ENCODE results near the gene ANKRD37. TPM values are rescaled to one million over a fixed set of nuclear protein-coding genes. Genes with fewer than 3 reads are reported as not detected.
A peak's percentile ranks its signal among the peaks of the same experiment; 100 is the strongest.

The ANKRD37 gene
- total and polyA plus RNA-seq, 4 experiments from 2014 or later, result 5.9 to 10.2 (median 8.0) TPM

GRCh38 chr4:185399466-185399865 lies 2.8 kb downstream of the ANKRD37 start:
- no peaks in the 10 kb centered on the region for H3K9me3 Mint-ChIP-seq
- POLR2A ChIA-PET (ENCODE audit: partially characterized antibody), result no interaction called here
- H3K4me3 ChIP-seq (ENCODE audit: low read length in 2 of 2), result no peak overlapping the region
- H3K4me1 ChIP-seq (ENCODE audit: insufficient read depth, low read length), result peaks cover 12% of the 10 kb centered on the region
- H3K27ac ChIP-seq (ENCODE audit: low read depth, low read length), result no peak overlapping the region
- CTCF ChIA-PET (ENCODE audit: partially characterized antibody), result no interaction called here
- H3K36me3 ChIP-seq (ENCODE audit: insufficient read depth, low read length), result peaks cover 9% of the 10 kb centered on the region
- H3K4me1 Mint-ChIP-seq, result peaks cover 7 to 18% (median 15%) of the 10 kb centered on the region in 4 donors
- no peak overlapping the region for H3K27ac Mint-ChIP-seq
- H3K27me3 ChIP-seq (ENCODE audit: insufficient read depth, low read length), result no peaks in the 10 kb centered on the region
- peaks cover 16 to 41% of the 10 kb centered on the region in 2 donors for H3K36me3 Mint-ChIP-seq
- H3K27me3 Mint-ChIP-seq, result no peaks in the 10 kb centered on the region
- H3K4me3 Mint-ChIP-seq, result no peak overlapping the region
- intact Hi-C loops (cut with micrococcal nuclease), result loop anchor here (5.0 to 10.0 kb wide), 6 partner anchors 257 to 1742 kb away; partner anchors contain the start of genes ACSL1, CENPU, CYP4V2 and RWDD4
- H3K9me3 ChIP-seq (ENCODE audit: control insufficient read depth in 1 of 2, low read length in 2 of 2), result no peaks in the 10 kb centered on the region
- DNase-seq, result no peak

GRCh38 chr4:185404031-185404430 lies 7.4 kb downstream of the ANKRD37 start:
- peaks cover 0 to 1% (median 0%) of the 10 kb centered on the region in 4 donors for H3K4me1 Mint-ChIP-seq
- DNase-seq, result no peak
- no peak overlapping the region for H3K27ac Mint-ChIP-seq
- H3K4me3 Mint-ChIP-seq, result no peak overlapping the region
- Histone ChIP-seq H3K4me1 (ENCODE audit: insufficient read depth, low read length) (no peaks in the 10 kb centered on the region), H3K4me3 (ENCODE audit: low read length in 2 of 2) (no peak overlapping the region), H3K9me3 (ENCODE audit: control insufficient read depth in 1 of 2, low read length in 2 of 2) (no peaks in the 10 kb centered on the region), H3K27me3 (ENCODE audit: insufficient read depth, low read length) (no peaks in the 10 kb centered on the region), H3K27ac (ENCODE audit: low read depth, low read length) (no peak overlapping the region), H3K36me3 (ENCODE audit: insufficient read depth, low read length) (peaks cover 22% of the 10 kb centered on the region)
- peaks cover 33 to 60% of the 10 kb centered on the region in 2 donors for H3K36me3 Mint-ChIP-seq
- peaks cover 0 to 2% (median 0%) of the 10 kb centered on the region in 8 donors for H3K9me3 Mint-ChIP-seq
- intact Hi-C loops (cut with micrococcal nuclease), result no loop called here
- ChIA-PET POLR2A (ENCODE audit: partially characterized antibody) (no interaction called here), CTCF (ENCODE audit: partially characterized antibody) (interaction anchor here (1.3 kb wide), 1 partner anchor 23 kb away, joined by 3 read pairs; no protein-coding TSS in a partner anchor)
- H3K27me3 Mint-ChIP-seq, result no peaks in the 10 kb centered on the region

GRCh38 chr4:185405296-185405999 lies 8.8 kb downstream of the ANKRD37 start:
- Histone ChIP-seq H3K4me1 (ENCODE audit: insufficient read depth, low read length) (no peaks in the 10 kb centered on the region), H3K36me3 (ENCODE audit: insufficient read depth, low read length) (peaks cover 26% of the 10 kb centered on the region), H3K27ac (ENCODE audit: low read depth, low read length) (no peak overlapping the region), H3K27me3 (ENCODE audit: insufficient read depth, low read length) (no peaks in the 10 kb centered on the region), H3K9me3 (ENCODE audit: control insufficient read depth in 1 of 2, low read length in 2 of 2) (no peaks in the 10 kb centered on the region), H3K4me3 (ENCODE audit: low read length in 2 of 2) (no peak overlapping the region)
- no peak for DNase-seq
- Mint-ChIP-seq H3K9me3 (peaks cover 0 to 2% (median 0%) of the 10 kb centered on the region in 8 donors), H3K4me1 (peaks cover 0 to 3% (median 0%) of the 10 kb centered on the region in 4 donors), H3K4me3 (no peak overlapping the region), H3K27me3 (no peaks in the 10 kb centered on the region), H3K27ac (peak overlapping the region in 3 of 7 donors; percentile 22 to 50 (median 31)), H3K36me3 (peaks cover 35 to 54% of the 10 kb centered on the region in 2 donors)
- intact Hi-C loops (cut with micrococcal nuclease), result no loop called here
- CTCF ChIA-PET (ENCODE audit: partially characterized antibody), result interaction anchor here (1.4 kb wide), 2 partner anchors 10 to 20 kb away, joined by 3 to 4 read pairs; partner anchors contain the start of genes LRP2BP and UFSP2
- POLR2A ChIA-PET (ENCODE audit: partially characterized antibody), result interaction anchor here (1.4 to 2.1 kb wide), 2 partner anchors 10 to 20 kb away, joined by 7 to 9 read pairs; partner anchors contain the start of genes ANKRD37, LRP2BP and UFSP2

- ChIA-PET CTCF (ENCODE audit: partially characterized antibody) (no interaction called here), POLR2A (ENCODE audit: partially characterized antibody) (interaction anchor here (1.3 kb wide), 1 partner anchor 12 kb away, joined by 3 read pairs; the partner anchor contains the start of gene ANKRD37)
- H3K27me3 Mint-ChIP-seq, result no peaks in the 10 kb centered on the region
- H3K4me1 ChIP-seq (ENCODE audit: insufficient read depth, low read length), result no peaks in the 10 kb centered on the region
- H3K27ac ChIP-seq (ENCODE audit: low read depth, low read length), result no peak overlapping the region
- H3K4me3 Mint-ChIP-seq, result no peak overlapping the region
- no peaks in the 10 kb centered on the region for H3K27me3 ChIP-seq (ENCODE audit: insufficient read depth, low read length)
- no peak overlapping the region for H3K4me3 ChIP-seq (ENCODE audit: low read length in 2 of 2)
- peaks cover 17% of the 10 kb centered on the region for H3K36me3 ChIP-seq (ENCODE audit: insufficient read depth, low read length)
- peaks cover 0 to 2% (median 0%) of the 10 kb centered on the region in 8 donors for H3K9me3 Mint-ChIP-seq
- peaks cover 0 to 2% (median 0%) of the 10 kb centered on the region in 4 donors for H3K4me1 Mint-ChIP-seq
- no peak for DNase-seq
- peak overlapping the region in 1 of 7 donors; percentile 58 for H3K27ac Mint-ChIP-seq
- intact Hi-C loops (cut with micrococcal nuclease), result no loop called here
- peaks cover 38 to 50% of the 10 kb centered on the region in 2 donors for H3K36me3 Mint-ChIP-seq
- no peaks in the 10 kb centered on the region for H3K9me3 ChIP-seq (ENCODE audit: control insufficient read depth in 1 of 2, low read length in 2 of 2)
Observed at GRCh38 chr4:185408432-185408831, 11.8 kb downstream of the ANKRD37 start.

GRCh38 chr4:185411849-185412248 lies 15.2 kb downstream of the ANKRD37 start:
- Mint-ChIP-seq H3K4me1 (peaks cover 0 to 4% (median 3%) of the 10 kb centered on the region in 4 donors), H3K36me3 (peaks cover 34 to 56% of the 10 kb centered on the region in 2 donors), H3K9me3 (no peaks in the 10 kb centered on the region), H3K27me3 (no peaks in the 10 kb centered on the region), H3K27ac (no peak overlapping the region), H3K4me3 (no peak overlapping the region)
- H3K4me1 ChIP-seq (ENCODE audit: insufficient read depth, low read length), result no peaks in the 10 kb centered on the region
- CTCF ChIA-PET (ENCODE audit: partially characterized antibody), result no interaction called here
- H3K9me3 ChIP-seq (ENCODE audit: control insufficient read depth in 1 of 2, low read length in 2 of 2), result no peaks in the 10 kb centered on the region
- no peak for DNase-seq
- H3K27me3 ChIP-seq (ENCODE audit: insufficient read depth, low read length), result no peaks in the 10 kb centered on the region
- peaks cover 22% of the 10 kb centered on the region for H3K36me3 ChIP-seq (ENCODE audit: insufficient read depth, low read length)
- intact Hi-C loops (cut with micrococcal nuclease), result no loop called here
- no peak overlapping the region for H3K27ac ChIP-seq (ENCODE audit: low read depth, low read length)
- POLR2A ChIA-PET (ENCODE audit: partially characterized antibody), result no interaction called here
- no peak overlapping the region for H3K4me3 ChIP-seq (ENCODE audit: low read length in 2 of 2)

- no peaks in the 10 kb centered on the region for H3K9me3 ChIP-seq (ENCODE audit: control insufficient read depth in 1 of 2, low read length in 2 of 2)
- POLR2A ChIA-PET (ENCODE audit: partially characterized antibody), result interaction anchor here (0.8 kb wide), 1 partner anchor 13 kb away, joined by 3 read pairs; no protein-coding TSS in a partner anchor
- DNase-seq, result no peak
- H3K9me3 Mint-ChIP-seq, result no peaks in the 10 kb centered on the region
- no peak overlapping the region for H3K27ac ChIP-seq (ENCODE audit: low read depth, low read length)
- H3K27ac Mint-ChIP-seq, result peak overlapping the region in 3 of 7 donors; percentile 6 to 44 (median 39)
- no peaks in the 10 kb centered on the region for H3K4me1 ChIP-seq (ENCODE audit: insufficient read depth, low read length)
- H3K27me3 ChIP-seq (ENCODE audit: insufficient read depth, low read length), result no peaks in the 10 kb centered on the region
- no peak overlapping the region for H3K4me3 ChIP-seq (ENCODE audit: low read length in 2 of 2)
- H3K4me1 Mint-ChIP-seq, result peaks cover 0 to 4% (median 3%) of the 10 kb centered on the region in 4 donors
- H3K36me3 ChIP-seq (ENCODE audit: insufficient read depth, low read length), result peaks cover 26% of the 10 kb centered on the region
- H3K4me3 Mint-ChIP-seq, result no peak overlapping the region
- H3K27me3 Mint-ChIP-seq, result no peaks in the 10 kb centered on the region
- intact Hi-C loops (cut with micrococcal nuclease), result no loop called here
- peaks cover 39 to 61% of the 10 kb centered on the region in 2 donors for H3K36me3 Mint-ChIP-seq
- CTCF ChIA-PET (ENCODE audit: partially characterized antibody), result no interaction called here
Observed at GRCh38 chr4:185412412-185412811, 15.8 kb downstream of the ANKRD37 start.

- POLR2A ChIA-PET (ENCODE audit: partially characterized antibody), result interaction anchor here (1.3 kb wide), 1 partner anchor 9 kb away, joined by 4 read pairs; the partner anchor contains the start of gene UFSP2
- CTCF ChIA-PET (ENCODE audit: partially characterized antibody), result no interaction called here
- H3K4me3 ChIP-seq (ENCODE audit: low read length in 2 of 2), result no peak overlapping the region
Observed at GRCh38 chr4:185416955-185417354, 20.3 kb downstream of the ANKRD37 start.

More at GRCh38 chr4:185416955-185417354, 20.3 kb downstream of the ANKRD37 start:
- Mint-ChIP-seq H3K9me3 (no peaks in the 10 kb centered on the region), H3K4me3 (no peak overlapping the region), H3K4me1 (peaks cover 5 to 12% (median 9%) of the 10 kb centered on the region in 4 donors), H3K27me3 (no peaks in the 10 kb centered on the region), H3K36me3 (peaks cover 43 to 62% of the 10 kb centered on the region in 2 donors), H3K27ac (no peak overlapping the region)
- no peak for DNase-seq
- H3K36me3 ChIP-seq (ENCODE audit: insufficient read depth, low read length), result peaks cover 14% of the 10 kb centered on the region
- intact Hi-C loops (cut with micrococcal nuclease), result no loop called here
- no peaks in the 10 kb centered on the region for H3K9me3 ChIP-seq (ENCODE audit: control insufficient read depth in 1 of 2, low read length in 2 of 2)
- H3K27me3 ChIP-seq (ENCODE audit: insufficient read depth, low read length), result no peaks in the 10 kb centered on the region
- no peaks in the 10 kb centered on the region for H3K4me1 ChIP-seq (ENCODE audit: insufficient read depth, low read length)
- H3K27ac ChIP-seq (ENCODE audit: low read depth, low read length), result no peak overlapping the region
